HepG2 (cell line): ENCODE results near the gene HABP4. TPM values are rescaled to one million over a fixed set of nuclear protein-coding genes. Genes with fewer than 3 reads are reported as not detected.
A peak's percentile ranks its signal among the peaks of the same experiment; 100 is the strongest.

ENCODE experiments used
- CBX5 ChIP-seq: sonication (generic); formaldehyde crosslinking; IDR thresholded peaks from 2 replicates; pipeline ENCODE4 v1.4.0; 2020; ENCODE audit warnings: missing genetic modification reagents, borderline replicate concordance
- ELF1 ChIP-seq: sonication (generic); formaldehyde crosslinking; IDR thresholded peaks from 2 replicates; pipeline ENCODE4 v1.4.0; 2020; ENCODE audit warnings: missing genetic modification reagents
- HNF4A ChIP-seq: sonication (generic); formaldehyde crosslinking; IDR thresholded peaks from 2 replicates; pipeline ENCODE4 v1.4.0; 2020; ENCODE audit warnings: missing genetic modification reagents
- NFATC3 ChIP-seq: sonication (generic); formaldehyde crosslinking; IDR thresholded peaks from 2 replicates; pipeline ENCODE4 v1.5.1; 2020; ENCODE audit warnings: mild to moderate bottlenecking, missing genetic modification reagents
- ZNF792 ChIP-seq: IDR thresholded peaks from 2 replicates; pipeline ENCODE4 v1.6.1; 2016
- polyA plus RNA-seq, 8 experiments: library from polyadenylated mRNA; depleted of rRNA in 3 of 8; stranded (reverse) in 7 of 8; unstranded in 1 of 8; fragments of >200 nt; fragmentation: Illumina TruSeq in 4 of 8; extraction: Trizol in 4 of 8; gene quantifications; 2 replicates each; pipeline versions ENCODE4 v1.2.1 to v1.2.3, GENCODE V29; 2011 to 2016; ENCODE audit warnings: low read depth in 4 of 8, missing spikeins in 1 of 8, mixed read lengths in 1 of 8; ENCODE audit not compliant: insufficient read depth in 1 of 8
- total RNA-seq, 5 experiments: library from RNA; depleted of rRNA; stranded (reverse); fragments of >200 nt; fragmentation: Illumina TruSeq; extraction: Trizol; gene quantifications; 2 replicates each; pipeline ENCODE4 v1.2.3, GENCODE V29; 2016; ENCODE audit warnings: low read depth in 1 of 5
- TF ChIP-seq, protein P1 (sequence below): sonication (generic); formaldehyde crosslinking; IDR thresholded peaks from 2 replicates; pipeline ENCODE4 v1.4.0; 2020; ENCODE audit warnings: missing genetic modification reagents
- TF ChIP-seq, protein P2 (sequence below): conservative IDR thresholded peaks from 2 replicates; pipeline ENCODE4 v1.6.1; 2018; ENCODE audit warnings: missing genetic modification reagents
- TF ChIP-seq, protein P3 (sequence below), 2 experiments: sonication (generic) in 1 of 2; formaldehyde crosslinking in 1 of 2; IDR thresholded peaks; 2 replicates each; pipeline versions ENCODE4 v1.4.0 to v1.6.1; 2018 to 2020; ENCODE audit warnings: missing genetic modification reagents in 2 of 2, borderline replicate concordance in 1 of 2, low read depth in 1 of 2, mild to moderate bottlenecking in 1 of 2, missing biosample characterization in 1 of 2
- TF ChIP-seq, protein P4 (sequence below): sonication (generic); formaldehyde crosslinking; IDR thresholded peaks from 2 replicates; pipeline ENCODE4 v1.8.1; 2022; ENCODE audit warnings: low read depth, mild to moderate bottlenecking, missing genetic modification reagents
- TF ChIP-seq, protein P5 (sequence below): sonication (generic); formaldehyde crosslinking; IDR thresholded peaks from 2 replicates; pipeline ENCODE4 v1.8.0; 2022; ENCODE audit warnings: missing genetic modification reagents, mild to moderate bottlenecking, moderate library complexity, borderline replicate concordance
- TF ChIP-seq, protein P6 (sequence below): sonication (generic); formaldehyde crosslinking; IDR thresholded peaks from 2 replicates; pipeline ENCODE4 v1.4.0; 2020; ENCODE audit warnings: missing genetic modification reagents, mild to moderate bottlenecking, borderline replicate concordance

HABP4 gene
- total and polyA plus RNA-seq, 2 of the 13 experiments (the other 11 are each of a cell fraction or from before 2014, with no cell fraction given) = 14.3 to 26.6 TPM

DNA sequence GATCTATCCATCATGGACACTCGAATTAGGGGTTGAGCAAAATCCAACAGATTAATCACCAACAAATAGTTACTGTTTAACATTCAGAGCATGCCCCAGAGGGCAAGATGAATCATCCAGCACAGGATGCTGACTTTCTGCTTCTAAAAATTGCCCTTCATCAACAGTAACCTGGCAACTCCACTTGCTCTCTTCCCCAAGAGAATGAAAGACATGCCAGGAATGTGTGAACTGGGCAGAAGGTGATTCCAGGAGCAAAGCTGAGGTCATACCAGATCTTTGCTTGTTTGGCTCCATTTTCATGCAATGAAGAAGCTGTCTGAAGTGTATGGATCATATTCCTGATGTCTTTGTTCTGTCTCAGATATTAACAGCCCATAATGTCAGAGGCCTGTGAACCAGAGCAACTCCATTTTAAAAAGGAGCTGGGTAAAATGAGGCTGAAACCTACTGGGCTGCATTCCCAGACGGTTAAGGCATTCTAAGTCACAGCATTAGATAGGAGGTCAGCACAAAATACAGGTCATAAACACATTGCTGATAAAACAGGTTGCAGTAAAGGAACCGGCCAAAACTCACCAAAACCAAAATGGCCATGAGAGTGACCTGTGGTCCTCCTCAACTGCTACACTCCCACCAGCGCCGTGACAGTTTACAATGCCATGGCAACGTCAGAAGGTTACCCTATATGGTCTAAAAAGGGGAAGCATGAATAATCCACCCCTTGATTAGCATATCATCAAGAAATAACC, 29.3 kb upstream of the HABP4 start (continued):
- TF ChIP-seq ELF1 (CRISPR knock-in tag) (no peak), NFATC3 (CRISPR knock-in tag) (no peak), ZNF792 (peak; percentile 79; the same call in 1 of the 2 replicates), HNF4A (CRISPR knock-in tag) (peak; percentile 79), CBX5 (CRISPR knock-in tag) (0 out of 2 replicates have a peak, but pooled peaks have one; percentile 66)
- TF ChIP-seq, protein P1, sequence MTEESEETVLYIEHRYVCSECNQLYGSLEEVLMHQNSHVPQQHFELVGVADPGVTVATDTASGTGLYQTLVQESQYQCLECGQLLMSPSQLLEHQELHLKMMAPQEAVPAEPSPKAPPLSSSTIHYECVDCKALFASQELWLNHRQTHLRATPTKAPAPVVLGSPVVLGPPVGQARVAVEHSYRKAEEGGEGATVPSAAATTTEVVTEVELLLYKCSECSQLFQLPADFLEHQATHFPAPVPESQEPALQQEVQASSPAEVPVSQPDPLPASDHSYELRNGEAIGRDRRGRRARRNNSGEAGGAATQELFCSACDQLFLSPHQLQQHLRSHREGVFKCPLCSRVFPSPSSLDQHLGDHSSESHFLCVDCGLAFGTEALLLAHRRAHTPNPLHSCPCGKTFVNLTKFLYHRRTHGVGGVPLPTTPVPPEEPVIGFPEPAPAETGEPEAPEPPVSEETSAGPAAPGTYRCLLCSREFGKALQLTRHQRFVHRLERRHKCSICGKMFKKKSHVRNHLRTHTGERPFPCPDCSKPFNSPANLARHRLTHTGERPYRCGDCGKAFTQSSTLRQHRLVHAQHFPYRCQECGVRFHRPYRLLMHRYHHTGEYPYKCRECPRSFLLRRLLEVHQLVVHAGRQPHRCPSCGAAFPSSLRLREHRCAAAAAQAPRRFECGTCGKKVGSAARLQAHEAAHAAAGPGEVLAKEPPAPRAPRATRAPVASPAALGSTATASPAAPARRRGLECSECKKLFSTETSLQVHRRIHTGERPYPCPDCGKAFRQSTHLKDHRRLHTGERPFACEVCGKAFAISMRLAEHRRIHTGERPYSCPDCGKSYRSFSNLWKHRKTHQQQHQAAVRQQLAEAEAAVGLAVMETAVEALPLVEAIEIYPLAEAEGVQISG = 0 out of 2 replicates have a peak, but pooled peaks have one; percentile 17
- TF ChIP-seq, protein P2, sequence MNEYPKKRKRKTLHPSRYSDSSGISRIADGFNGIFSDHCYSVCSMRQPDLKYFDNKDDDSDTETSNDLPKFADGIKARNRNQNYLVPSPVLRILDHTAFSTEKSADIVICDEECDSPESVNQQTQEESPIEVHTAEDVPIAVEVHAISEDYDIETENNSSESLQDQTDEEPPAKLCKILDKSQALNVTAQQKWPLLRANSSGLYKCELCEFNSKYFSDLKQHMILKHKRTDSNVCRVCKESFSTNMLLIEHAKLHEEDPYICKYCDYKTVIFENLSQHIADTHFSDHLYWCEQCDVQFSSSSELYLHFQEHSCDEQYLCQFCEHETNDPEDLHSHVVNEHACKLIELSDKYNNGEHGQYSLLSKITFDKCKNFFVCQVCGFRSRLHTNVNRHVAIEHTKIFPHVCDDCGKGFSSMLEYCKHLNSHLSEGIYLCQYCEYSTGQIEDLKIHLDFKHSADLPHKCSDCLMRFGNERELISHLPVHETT = 0 out of 2 replicates have a peak, but pooled peaks have one; percentile 34
- TF ChIP-seq, protein P3, sequence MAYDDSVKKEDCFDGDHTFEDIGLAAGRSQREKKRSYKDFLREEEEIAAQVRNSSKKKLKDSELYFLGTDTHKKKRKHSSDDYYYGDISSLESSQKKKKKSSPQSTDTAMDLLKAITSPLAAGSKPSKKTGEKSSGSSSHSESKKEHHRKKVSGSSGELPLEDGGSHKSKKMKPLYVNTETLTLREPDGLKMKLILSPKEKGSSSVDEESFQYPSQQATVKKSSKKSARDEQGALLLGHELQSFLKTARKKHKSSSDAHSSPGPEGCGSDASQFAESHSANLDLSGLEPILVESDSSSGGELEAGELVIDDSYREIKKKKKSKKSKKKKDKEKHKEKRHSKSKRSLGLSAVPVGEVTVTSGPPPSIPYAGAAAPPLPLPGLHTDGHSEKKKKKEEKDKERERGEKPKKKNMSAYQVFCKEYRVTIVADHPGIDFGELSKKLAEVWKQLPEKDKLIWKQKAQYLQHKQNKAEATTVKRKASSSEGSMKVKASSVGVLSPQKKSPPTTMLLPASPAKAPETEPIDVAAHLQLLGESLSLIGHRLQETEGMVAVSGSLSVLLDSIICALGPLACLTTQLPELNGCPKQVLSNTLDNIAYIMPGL (CRISPR knock-in tag; IDR thresholded peaks at IDR 0.05; ENCODE audit: borderline replicate concordance in 1 of 2, low read depth in 1 of 2) = peak in 1 of 2 experiments; percentile 23; a peak in 2 of 4 replicates
- TF ChIP-seq, protein P4, sequence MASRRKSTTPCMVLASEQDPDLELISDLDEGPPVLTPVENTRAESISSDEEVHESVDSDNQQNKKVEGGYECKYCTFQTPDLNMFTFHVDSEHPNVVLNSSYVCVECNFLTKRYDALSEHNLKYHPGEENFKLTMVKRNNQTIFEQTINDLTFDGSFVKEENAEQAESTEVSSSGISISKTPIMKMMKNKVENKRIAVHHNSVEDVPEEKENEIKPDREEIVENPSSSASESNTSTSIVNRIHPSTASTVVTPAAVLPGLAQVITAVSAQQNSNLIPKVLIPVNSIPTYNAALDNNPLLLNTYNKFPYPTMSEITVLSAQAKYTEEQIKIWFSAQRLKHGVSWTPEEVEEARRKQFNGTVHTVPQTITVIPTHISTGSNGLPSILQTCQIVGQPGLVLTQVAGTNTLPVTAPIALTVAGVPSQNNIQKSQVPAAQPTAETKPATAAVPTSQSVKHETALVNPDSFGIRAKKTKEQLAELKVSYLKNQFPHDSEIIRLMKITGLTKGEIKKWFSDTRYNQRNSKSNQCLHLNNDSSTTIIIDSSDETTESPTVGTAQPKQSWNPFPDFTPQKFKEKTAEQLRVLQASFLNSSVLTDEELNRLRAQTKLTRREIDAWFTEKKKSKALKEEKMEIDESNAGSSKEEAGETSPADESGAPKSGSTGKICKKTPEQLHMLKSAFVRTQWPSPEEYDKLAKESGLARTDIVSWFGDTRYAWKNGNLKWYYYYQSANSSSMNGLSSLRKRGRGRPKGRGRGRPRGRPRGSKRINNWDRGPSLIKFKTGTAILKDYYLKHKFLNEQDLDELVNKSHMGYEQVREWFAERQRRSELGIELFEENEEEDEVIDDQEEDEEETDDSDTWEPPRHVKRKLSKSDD (CRISPR knock-in tag) = no peak
- TF ChIP-seq, protein P5, sequence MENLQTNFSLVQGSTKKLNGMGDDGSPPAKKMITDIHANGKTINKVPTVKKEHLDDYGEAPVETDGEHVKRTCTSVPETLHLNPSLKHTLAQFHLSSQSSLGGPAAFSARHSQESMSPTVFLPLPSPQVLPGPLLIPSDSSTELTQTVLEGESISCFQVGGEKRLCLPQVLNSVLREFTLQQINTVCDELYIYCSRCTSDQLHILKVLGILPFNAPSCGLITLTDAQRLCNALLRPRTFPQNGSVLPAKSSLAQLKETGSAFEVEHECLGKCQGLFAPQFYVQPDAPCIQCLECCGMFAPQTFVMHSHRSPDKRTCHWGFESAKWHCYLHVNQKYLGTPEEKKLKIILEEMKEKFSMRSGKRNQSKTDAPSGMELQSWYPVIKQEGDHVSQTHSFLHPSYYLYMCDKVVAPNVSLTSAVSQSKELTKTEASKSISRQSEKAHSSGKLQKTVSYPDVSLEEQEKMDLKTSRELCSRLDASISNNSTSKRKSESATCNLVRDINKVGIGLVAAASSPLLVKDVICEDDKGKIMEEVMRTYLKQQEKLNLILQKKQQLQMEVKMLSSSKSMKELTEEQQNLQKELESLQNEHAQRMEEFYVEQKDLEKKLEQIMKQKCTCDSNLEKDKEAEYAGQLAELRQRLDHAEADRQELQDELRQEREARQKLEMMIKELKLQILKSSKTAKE (CRISPR knock-in tag) = peak; percentile 72; the same call in 1 of the 2 replicates
- TF ChIP-seq, protein P6, sequence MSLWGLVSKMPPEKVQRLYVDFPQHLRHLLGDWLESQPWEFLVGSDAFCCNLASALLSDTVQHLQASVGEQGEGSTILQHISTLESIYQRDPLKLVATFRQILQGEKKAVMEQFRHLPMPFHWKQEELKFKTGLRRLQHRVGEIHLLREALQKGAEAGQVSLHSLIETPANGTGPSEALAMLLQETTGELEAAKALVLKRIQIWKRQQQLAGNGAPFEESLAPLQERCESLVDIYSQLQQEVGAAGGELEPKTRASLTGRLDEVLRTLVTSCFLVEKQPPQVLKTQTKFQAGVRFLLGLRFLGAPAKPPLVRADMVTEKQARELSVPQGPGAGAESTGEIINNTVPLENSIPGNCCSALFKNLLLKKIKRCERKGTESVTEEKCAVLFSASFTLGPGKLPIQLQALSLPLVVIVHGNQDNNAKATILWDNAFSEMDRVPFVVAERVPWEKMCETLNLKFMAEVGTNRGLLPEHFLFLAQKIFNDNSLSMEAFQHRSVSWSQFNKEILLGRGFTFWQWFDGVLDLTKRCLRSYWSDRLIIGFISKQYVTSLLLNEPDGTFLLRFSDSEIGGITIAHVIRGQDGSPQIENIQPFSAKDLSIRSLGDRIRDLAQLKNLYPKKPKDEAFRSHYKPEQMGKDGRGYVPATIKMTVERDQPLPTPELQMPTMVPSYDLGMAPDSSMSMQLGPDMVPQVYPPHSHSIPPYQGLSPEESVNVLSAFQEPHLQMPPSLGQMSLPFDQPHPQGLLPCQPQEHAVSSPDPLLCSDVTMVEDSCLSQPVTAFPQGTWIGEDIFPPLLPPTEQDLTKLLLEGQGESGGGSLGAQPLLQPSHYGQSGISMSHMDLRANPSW = peak; percentile 51; the same call in 1 of the 2 replicates
